GM19238 (cell line): ENCODE data around the gene ANTXRL.
"Not testable (repeated sequence)": the region's sequence is repeated elsewhere in the genome, so short reads cannot be mapped to it uniquely, and the experiment has no call there.

Experiments used
- DNase-seq: peaks from one replicate; pipeline ENCODE4 v3.0.0; 2011; ENCODE audit warnings: low spot score; ENCODE audit not compliant: insufficient read length

Gene ANTXRL

GRCh38 chr10:46254467-46254866 is 32.3 kb upstream of the ANTXRL start:
- DNase-seq = no peak

- DNase-seq = not testable (repeated sequence)
Observed at GRCh38 chr10:46255210-46255609, 31.6 kb upstream of the ANTXRL start.

- DNase-seq = peak; percentile 37
Observed at GRCh38 chr10:46255801-46256747, 30.7 kb upstream of the ANTXRL start.

GRCh38 chr10:46257099-46257498 is 29.7 kb upstream of the ANTXRL start:
- no peak for DNase-seq

- not testable (repeated sequence) for DNase-seq
Observed at GRCh38 chr10:46262906-46263560, 23.8 kb upstream of the ANTXRL start.

GRCh38 chr10:46263831-46264268 is 22.9 kb upstream of the ANTXRL start:
- no peak for DNase-seq

- no peak for DNase-seq
Observed at GRCh38 chr10:46264336-46264735, 22.5 kb upstream of the ANTXRL start.

GRCh38 chr10:46264737-46265368 is 21.9 kb upstream of the ANTXRL start:
- no peak for DNase-seq

- DNase-seq = not testable (repeated sequence)
Observed at GRCh38 chr10:46265566-46266305, 21.1 kb upstream of the ANTXRL start.

- no peak for DNase-seq
Observed at GRCh38 chr10:46266306-46266985, 20.4 kb upstream of the ANTXRL start.

GRCh38 chr10:46267132-46267985 is 19.4 kb upstream of the ANTXRL start:
- DNase-seq = no peak

GRCh38 chr10:46268076-46268881 is 18.5 kb upstream of the ANTXRL start:
- DNase-seq = no peak

GRCh38 chr10:46269554-46270053 is 17.2 kb upstream of the ANTXRL start:
- DNase-seq = not testable (repeated sequence)

GRCh38 chr10:46270086-46270811 is 16.5 kb upstream of the ANTXRL start:
- DNase-seq = no peak

- not testable (repeated sequence) for DNase-seq
Observed at GRCh38 chr10:46270963-46271530, 15.8 kb upstream of the ANTXRL start.

GRCh38 chr10:46271795-46272499 is 14.8 kb upstream of the ANTXRL start:
- DNase-seq = not testable (repeated sequence)

GRCh38 chr10:46272863-46273415 is 13.9 kb upstream of the ANTXRL start:
- no peak for DNase-seq
